Measurements from ENCODE around the gene MFAP4.

Gene MFAP4

GRCh38 chr17:19348081-19348650, 38.8 kb downstream of the MFAP4 start:
- no peak for DNase-seq (ENCODE audit: low spot score)

GRCh38 chr17:19347323-19348080, 39.5 kb downstream of the MFAP4 start:
- DNase-seq (ENCODE audit: low spot score), result peak; percentile 52

- peak; percentile 66 for DNase-seq (ENCODE audit: low spot score)
Measured at GRCh38 chr17:19346351-19347255, 40.4 kb downstream of the MFAP4 start.

GRCh38 chr17:19345486-19346350, 41.3 kb downstream of the MFAP4 start:
- DNase-seq (ENCODE audit: low spot score), result peak; percentile 52

GRCh38 chr17:19345067-19345460, 41.9 kb downstream of the MFAP4 start:
- no peak for DNase-seq (ENCODE audit: low spot score)

GRCh38 chr17:19344311-19345066, 42.5 kb downstream of the MFAP4 start:
- peak; percentile 63 for DNase-seq (ENCODE audit: low spot score)

GRCh38 chr17:19343671-19344151, 43.3 kb downstream of the MFAP4 start:
- peak; percentile 63 for DNase-seq (ENCODE audit: low spot score)

- DNase-seq (ENCODE audit: low spot score), result peak; percentile 49
Measured at GRCh38 chr17:19343256-19343630, 43.7 kb downstream of the MFAP4 start.

- DNase-seq (ENCODE audit: low spot score), result peak; percentile 62
Measured at GRCh38 chr17:19342611-19343255, 44.3 kb downstream of the MFAP4 start.

GRCh38 chr17:19341641-19342610, 45.1 kb downstream of the MFAP4 start:
- DNase-seq (ENCODE audit: low spot score), result peak; percentile 64

GRCh38 chr17:19341211-19341631, 45.8 kb downstream of the MFAP4 start:
- DNase-seq (ENCODE audit: low spot score), result peak; percentile 44

GRCh38 chr17:19339341-19339815, 47.6 kb downstream of the MFAP4 start:
- DNase-seq (ENCODE audit: low spot score), result no peak

- no peak for DNase-seq (ENCODE audit: low spot score)
Measured at GRCh38 chr17:19338031-19338990, 48.7 kb downstream of the MFAP4 start.

- no peak for DNase-seq (ENCODE audit: low spot score)
Measured at GRCh38 chr17:19337712-19338023, 49.3 kb downstream of the MFAP4 start.

- DNase-seq (ENCODE audit: low spot score), result no peak
Measured at GRCh38 chr17:19336938-19337711, 49.9 kb downstream of the MFAP4 start.

GRCh38 chr17:19335951-19336631, 50.9 kb downstream of the MFAP4 start:
- no peak for DNase-seq (ENCODE audit: low spot score)

GRCh38 chr17:19334331-19334730, 52.7 kb downstream of the MFAP4 start:
- no peak for DNase-seq (ENCODE audit: low spot score)
